Activated CD4-positive, alpha-beta T cell treated with anti-CD3 and anti-CD28 coated beads for 24 hours (primary cell): ENCODE measurements around the gene RAB33B.

Experiments
- DNase-seq, 2 donors: peaks; one replicate each; pipeline ENCODE4 v3.0.0-alpha.2; 2020; ENCODE audit warnings: low read depth in 2 of 2

The RAB33B gene

DNA sequence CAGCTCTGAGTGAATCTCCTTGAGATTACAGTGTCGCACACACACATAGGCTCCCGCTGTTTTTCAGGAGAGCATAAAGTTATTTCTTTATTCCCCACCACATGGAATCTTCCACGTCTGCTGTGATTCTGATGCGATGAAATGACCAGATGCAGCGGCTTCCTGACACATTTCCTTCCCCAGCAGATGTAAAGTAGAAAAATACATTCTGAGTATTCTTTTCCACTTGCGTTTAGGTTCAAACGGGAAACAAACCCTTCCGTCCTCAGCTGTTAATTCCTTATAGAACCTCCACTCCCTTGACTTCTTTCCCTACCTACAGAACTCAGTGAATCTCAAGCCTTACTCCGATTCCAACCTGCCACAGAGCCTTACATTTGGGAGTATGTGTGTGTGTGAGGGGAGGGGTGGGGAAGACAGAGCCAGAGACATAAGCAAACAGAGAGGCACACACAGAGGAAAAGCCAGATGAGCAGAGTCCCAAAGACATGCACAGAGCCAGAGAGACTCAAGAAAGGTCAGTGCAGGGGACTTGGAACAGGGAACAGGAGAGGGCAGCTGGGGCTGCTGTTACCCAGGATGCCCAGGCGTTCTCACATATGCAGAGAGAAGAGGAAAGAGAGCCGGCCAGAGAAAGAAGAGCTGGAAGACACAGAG, 54.8 kb downstream of the RAB33B start:
- no peak for DNase-seq

DNA sequence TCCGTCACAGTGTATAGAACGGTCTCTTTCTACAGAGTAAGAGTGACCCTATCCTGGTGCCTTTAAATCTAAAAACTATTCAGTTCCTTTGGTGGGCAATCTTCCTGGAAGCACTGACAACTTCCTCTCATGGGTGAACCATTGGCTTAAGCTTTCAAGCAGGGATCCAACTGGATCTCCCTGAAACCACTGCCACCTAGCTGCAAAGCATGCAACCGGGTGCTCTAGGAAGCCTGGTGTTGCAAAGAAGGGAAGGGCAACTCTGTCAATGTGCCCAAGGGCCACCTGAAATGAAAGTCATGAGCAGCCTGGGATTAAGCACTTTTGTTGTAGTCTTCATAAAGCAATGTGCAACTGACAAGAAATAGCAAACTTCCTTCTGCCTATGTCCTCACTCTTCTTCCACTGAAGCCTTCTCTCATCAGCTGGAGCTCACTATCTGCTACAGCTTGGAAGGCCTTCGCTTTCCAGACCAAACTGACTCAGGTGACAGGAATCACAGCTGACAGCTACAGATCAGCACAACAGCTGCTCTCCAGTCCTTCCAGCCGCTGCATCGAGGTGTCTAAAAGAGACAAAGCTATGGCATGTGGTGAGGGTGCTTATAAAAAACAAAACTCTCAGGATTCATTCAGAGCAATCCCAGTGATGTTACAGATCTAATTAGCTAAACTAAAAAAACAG, 55.9 kb downstream of the RAB33B start:
- no peak for DNase-seq

DNA sequence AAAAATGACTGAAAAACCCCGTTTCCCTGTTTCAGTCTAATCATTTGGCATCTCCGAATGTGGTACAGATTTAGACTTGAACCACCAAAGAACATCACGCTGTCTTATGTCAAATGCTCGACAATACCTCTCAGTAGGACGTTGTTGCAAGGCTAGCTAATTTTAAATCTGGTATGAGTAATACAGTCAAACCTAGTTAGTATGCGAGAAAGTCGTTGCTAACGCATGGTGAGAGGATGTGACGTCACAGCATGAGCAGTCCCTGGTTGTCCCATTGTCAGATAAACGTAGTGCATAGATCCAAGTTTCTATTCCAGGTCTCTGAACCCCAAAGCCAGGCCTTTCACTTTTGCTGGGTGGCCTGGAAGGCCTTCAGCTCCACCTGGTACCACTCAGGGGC, 57.4 kb downstream of the RAB33B start:
- no peak for DNase-seq

DNA sequence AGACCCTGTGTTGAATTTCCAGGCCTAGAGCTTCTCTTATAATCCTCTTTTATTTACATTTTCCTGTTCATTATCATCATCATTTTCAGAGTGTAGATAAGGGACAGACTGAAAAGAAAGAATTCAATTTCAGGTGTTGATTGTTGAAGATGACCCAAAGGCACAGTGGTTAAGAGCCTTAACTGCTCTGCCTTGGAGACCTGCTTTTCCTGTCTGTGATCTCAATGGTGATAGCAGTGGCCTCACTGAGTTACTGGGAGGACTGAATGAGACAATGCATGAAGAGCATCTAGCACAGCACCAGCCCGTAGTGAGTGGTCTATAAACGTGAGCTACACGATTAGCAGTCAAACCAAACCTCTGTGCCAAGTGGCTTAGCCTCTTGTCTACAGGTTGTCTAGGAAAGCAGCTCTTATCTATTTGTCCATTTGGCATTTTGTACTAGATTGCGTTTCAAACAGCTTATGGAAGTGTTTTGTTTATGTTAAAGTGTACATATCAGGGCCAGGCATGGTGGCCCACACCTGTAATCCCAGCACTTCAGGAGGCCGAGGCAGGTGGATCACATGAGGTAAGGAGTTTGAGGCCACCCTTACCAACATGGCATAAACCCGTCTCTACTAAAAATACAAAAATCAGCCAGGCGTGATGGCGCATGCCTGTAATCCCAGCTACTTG, 60.6 kb downstream of the RAB33B start:
- DNase-seq, result no peak

DNA sequence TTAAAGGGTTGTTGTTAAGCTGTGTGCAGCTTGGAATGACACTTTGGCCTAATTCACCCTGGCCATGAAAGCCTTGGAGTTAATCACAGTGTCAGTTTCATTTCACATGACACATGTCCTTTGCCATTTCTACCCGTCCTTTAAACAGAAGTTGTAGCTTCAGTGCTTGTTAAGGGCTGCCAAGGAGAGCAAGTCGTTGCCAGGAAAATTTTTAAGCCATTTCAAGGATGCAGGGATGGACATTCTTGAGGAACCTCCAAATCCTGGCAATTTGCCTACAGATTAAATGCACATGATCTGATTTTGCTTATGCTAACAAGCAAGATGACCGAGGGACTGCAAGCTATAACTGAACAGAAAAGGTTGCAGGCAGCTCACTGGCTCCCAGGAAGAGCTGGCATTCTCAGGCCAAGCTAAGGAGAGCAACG, 61.6 kb downstream of the RAB33B start:
- DNase-seq, result no peak

DNA sequence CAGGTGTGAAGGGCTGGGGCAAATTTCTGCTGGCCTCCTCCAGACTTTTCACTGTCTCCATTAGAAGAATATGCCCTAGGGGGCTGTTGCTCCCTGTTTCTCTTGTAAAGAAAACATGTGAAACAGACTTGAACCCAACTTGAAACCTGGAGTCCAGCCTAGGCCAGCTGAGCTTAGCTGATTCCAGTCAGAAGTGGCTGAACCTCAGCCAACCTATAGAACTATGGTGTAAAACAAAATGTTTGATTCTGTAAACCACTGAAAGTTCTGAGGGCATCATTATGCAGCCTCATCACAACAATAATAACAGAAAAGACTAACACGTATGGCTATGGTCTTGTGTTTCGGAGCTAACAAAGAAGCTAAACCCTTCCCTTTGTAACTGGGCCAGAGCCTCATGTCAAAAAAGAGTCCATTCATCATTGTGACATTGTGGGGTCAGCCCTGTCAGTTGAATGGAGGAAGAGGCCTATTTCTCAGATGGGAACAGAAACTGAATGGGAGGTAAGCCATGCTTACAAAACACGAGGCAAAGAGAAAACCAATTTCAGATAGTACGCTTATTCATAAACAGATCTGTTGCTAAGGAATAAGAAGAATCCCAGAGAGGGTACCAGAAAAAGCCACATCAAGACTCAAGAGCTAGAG, 68.0 kb downstream of the RAB33B start:
- no peak for DNase-seq

DNA sequence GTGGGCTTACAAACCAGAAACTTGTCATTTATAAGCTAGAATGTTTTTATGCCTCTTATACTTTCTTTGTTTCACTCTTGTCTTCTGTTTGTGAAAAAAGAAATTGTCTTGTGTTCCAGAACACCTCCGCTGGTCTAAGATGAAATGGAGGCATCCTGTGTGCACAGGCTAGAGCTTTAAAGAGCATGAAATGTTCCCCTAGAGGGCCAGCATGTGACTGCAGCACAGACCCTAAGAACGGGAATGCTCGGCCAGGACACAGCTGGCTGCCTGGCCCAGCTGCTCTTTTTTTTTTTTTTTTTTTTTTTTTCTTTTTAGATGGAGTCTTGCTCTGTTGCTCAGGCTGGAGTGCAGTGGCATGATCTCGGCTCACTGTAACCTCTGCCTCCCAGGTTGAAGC, 68.5 kb downstream of the RAB33B start:
- no peak for DNase-seq

DNA sequence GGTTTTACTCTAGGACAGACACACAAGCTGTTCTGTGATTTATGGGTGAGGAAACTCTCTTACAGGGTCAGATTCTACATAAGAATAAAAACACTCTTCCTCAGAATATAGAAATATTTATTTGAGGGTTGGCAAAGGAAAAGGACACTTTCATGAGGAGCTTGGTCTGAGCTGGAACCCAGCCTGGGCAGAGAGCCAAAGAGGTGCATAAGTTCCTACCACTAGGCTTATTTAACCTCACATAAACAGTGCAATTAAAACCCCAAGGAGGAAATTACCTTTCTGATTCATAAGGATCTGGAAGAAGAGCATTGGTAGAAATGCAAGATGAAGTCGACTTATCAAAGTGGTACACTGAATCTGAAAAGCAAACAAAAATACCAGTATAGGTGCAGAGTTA, 69.2 kb downstream of the RAB33B start:
- DNase-seq, result no peak

DNA sequence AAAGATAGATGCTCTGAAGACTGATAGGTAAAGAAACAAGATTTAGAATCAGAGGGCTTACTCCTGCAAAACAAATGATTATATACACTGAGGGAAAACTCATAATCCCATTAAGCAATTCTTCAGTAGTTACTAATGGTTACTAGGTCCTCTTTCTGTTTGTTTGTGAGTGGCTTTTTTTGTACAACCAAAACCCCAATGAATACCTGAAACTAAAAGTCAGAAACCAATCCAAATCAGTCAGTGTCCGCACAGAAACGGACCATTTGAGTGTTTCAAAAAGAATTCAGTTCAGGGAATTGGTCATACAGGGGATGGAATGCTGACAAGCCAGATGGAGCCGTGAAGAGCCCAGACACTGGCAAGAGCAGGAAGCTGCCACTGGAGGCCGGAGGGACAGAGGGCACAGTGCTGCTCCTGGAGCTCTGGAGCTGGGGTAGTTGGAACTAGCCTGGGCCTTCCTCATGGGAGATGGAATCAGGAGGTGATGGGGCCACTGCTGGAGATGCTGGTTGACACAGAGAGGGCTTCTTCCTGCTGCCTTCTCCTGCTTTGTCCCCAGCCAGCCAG, 70.2 kb downstream of the RAB33B start:
- no peak for DNase-seq

DNA sequence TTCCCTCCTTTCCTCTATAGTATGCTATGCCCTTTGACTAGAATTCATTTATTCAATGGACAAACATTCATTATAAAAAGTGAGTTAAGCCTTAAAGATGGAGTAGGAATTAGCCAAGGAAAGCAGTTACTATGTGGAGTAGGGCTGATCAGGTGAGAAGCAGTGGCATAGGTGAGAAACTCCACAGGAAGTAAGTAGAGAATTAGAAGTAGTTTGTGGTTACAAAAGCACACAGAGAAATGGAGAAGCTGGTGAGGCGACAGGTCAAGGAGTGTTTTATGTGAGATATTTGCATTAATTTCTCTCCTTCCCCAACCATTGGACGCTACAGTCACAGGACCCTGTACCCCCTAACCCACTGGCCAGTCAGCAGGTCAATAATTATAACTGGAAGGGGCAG, 71.5 kb downstream of the RAB33B start:
- no peak for DNase-seq
